Activated CD4-positive, alpha-beta memory T cell treated with anti-CD3 and anti-CD28 coated beads, Interleukin-2, amount 10 ng/mL, durations not matched to agents 7 days and 5 days (primary cell): ENCODE measurements around the gene GLOD5. TPM values are rescaled to one million over a fixed set of nuclear protein-coding genes. Genes with fewer than 3 reads are reported as not detected.
"Not testable (repeated sequence)": the region's sequence is repeated elsewhere in the genome, so short reads cannot be mapped to it uniquely, and the experiment has no call there.

Experiments used
- CTCF ChIA-PET: fragments of 350-600 bp; sonication (Branson Sonifier 250); formaldehyde crosslinking; loops from one replicate; lab custom pipeline; 2021; ENCODE audit warnings: antibody characterized with exemption, inconsistent platforms; lab: Charles Lee
- POLR2A ChIA-PET: fragments of 350-600 bp; sonication (Branson Sonifier 250); formaldehyde crosslinking; loops from one replicate; lab custom pipeline; 2021; ENCODE audit warnings: antibody characterized with exemption; lab: Charles Lee
- DNase-seq: peaks from one replicate; pipeline ENCODE4 v3.0.0-alpha.2; 2020
- H3K27ac Mint-ChIP-seq: one replicate; pipeline ENCODE4 v1.8.0; 2021; ENCODE audit warnings: mild to moderate bottlenecking, mixed read lengths
- H3K27me3 Mint-ChIP-seq: one replicate; pipeline ENCODE4 v1.8.0; 2021; ENCODE audit warnings: mixed read lengths
- H3K36me3 Mint-ChIP-seq: one replicate; pipeline ENCODE4 v1.8.0; 2021; ENCODE audit warnings: low read depth, mixed read lengths
- H3K4me1 Mint-ChIP-seq: one replicate; pipeline ENCODE4 v1.8.0; 2021; ENCODE audit warnings: mixed read lengths
- H3K4me3 Mint-ChIP-seq: one replicate; pipeline ENCODE4 v1.8.0; 2021; ENCODE audit warnings: mild to moderate bottlenecking, mixed read lengths
- H3K9me3 Mint-ChIP-seq: one replicate; pipeline ENCODE4 v1.8.0; 2021; ENCODE audit warnings: mixed read lengths
- total RNA-seq, 2 experiments: library from RNA; stranded (reverse); gene quantifications; one replicate each; pipeline ENCODE4 v1.2.3, GENCODE V29; 2021

The GLOD5 gene
- total RNA-seq, 2 experiments from 2014 or later: not detected

DNA sequence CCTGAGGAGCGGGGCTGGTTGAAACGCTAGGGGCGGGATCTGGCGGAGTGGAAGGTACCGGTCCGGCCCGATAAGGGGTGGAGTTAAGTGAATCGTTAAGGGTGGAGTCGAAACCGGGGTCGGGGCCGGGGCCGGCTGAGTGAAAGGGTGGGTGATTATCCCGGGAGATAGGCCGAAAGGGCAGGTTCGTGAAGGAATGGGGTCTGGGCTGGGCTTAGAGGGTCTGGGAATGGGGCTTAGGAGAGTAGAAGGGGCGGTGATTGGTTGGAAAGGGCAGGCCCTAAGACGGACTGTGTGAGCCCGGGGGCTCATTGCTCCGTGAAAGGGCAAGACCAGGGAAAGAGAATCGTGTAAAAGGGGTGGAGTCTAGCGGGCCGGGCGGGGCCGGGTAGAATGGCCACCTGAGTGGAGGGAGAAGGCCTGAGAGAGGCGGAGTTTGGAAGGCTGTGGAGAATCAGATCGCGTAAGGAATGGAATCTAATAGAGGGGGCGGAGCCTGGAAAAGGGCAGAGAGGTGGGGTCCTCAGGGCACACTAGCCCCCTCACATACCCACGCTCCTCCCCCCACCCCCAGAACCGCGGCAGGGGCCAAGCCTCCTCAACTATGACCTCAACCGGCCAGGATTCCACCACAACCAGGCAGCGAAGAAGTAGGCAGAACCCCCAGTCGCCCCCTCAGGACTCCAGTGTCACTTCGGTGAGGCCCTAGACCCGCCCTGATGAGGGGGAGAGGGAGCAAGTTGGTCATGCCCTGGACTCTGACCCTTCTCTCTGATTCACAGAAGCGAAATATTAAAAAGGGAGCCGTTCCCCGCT lies 40.8 kb downstream of the GLOD5 start:
- Mint-ChIP-seq H3K4me3 (peak overlapping the region; percentile 97), H3K27me3 (no peaks in the 10 kb centered on the region), H3K9me3 (no peaks in the 10 kb centered on the region), H3K4me1 (peaks cover 29% of the 10 kb centered on the region), H3K36me3 (peaks cover 19% of the 10 kb centered on the region), H3K27ac (peak overlapping the region; percentile 99)
- peak; percentile 80 for DNase-seq
- POLR2A ChIA-PET: interaction anchor here (0.7 to 4.1 kb wide), 18 partner anchors 10 to 370 kb away, joined by 3 to 34 read pairs (median 5); partner anchors contain the start of genes GRIPAP1, OTUD5, PLP2 and PQBP1
- CTCF ChIA-PET: interaction anchor here (0.6 to 1.7 kb wide), 6 partner anchors 34 to 328 kb away, joined by 3 to 10 read pairs (median 3); no protein-coding TSS in a partner anchor

DNA sequence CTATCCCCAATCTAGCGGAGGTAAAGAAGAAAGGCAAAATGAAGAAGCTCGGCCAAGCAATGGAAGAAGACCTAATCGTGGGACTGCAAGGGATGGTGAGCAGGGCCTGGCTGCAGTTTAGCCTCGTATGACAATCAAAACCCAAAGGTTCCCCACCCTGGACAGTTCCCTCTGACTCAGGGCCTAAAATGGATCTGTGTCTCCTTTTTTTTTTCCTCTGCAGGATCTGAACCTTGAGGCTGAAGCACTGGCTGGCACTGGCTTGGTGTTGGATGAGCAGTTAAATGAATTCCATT lies 41.3 kb downstream of the GLOD5 start:
- Mint-ChIP-seq H3K36me3 (peaks cover 19% of the 10 kb centered on the region), H3K27me3 (no peaks in the 10 kb centered on the region), H3K9me3 (no peaks in the 10 kb centered on the region), H3K4me3 (peak overlapping the region; percentile 97), H3K27ac (peak overlapping the region; percentile 99), H3K4me1 (peaks cover 29% of the 10 kb centered on the region)
- DNase-seq: no peak
- ChIA-PET CTCF (no interaction called here), POLR2A (interaction anchor here (1.0 kb wide), 1 partner anchor 200 kb away, joined by 4 read pairs; the partner anchor contains the start of gene GRIPAP1)

DNA sequence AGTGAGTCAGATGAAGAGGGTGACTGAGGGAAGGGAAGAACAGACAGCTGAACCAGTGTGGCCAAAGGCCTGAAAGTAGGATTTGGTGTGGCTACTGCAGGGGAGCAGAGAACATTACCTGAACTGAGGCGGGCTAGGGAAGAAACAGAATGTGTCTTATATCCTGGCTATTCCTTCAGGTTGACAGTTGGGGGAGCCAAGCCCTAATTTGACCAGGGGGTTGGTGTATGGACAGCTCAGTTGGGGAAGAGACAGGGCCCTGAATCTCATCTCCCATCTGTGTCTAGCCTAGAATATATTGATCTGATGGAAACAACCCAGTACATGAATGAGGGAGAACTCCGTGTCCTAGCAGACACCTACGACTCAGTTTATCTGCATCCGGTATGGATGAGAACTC lies 44.5 kb downstream of the GLOD5 start:
- Mint-ChIP-seq H3K4me1 (peaks cover 22% of the 10 kb centered on the region), H3K27me3 (no peaks in the 10 kb centered on the region), H3K4me3 (no peak overlapping the region), H3K27ac (no peak overlapping the region), H3K9me3 (no peaks in the 10 kb centered on the region), H3K36me3 (peaks cover 16% of the 10 kb centered on the region)
- ChIA-PET POLR2A (no interaction called here), CTCF (no interaction called here)
- DNase-seq: no peak

DNA sequence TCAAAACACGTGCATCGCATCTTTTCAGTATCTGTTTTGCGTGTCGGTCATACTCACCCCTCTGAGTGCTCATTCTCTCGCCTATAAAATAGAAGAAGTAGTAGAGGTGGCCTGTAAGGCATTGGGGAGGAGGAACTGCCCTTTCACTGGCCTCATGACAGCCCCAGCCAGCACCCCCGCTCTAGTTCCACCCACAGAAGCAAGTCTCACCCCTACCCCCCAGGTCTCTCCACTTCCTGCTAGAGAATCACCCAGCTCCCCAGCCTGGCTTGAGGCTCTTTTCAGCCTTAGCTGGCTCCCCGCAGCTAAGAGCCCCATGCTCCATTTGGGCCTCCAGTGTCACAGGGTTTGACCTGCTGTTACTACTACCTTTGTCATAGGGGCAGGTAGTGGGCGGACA lies 52.1 kb downstream of the GLOD5 start:
- no peaks in the 10 kb centered on the region for H3K4me1 Mint-ChIP-seq
- CTCF ChIA-PET: no interaction called here
- H3K27me3 Mint-ChIP-seq: no peaks in the 10 kb centered on the region
- H3K4me3 Mint-ChIP-seq: no peak overlapping the region
- POLR2A ChIA-PET: no interaction called here
- no peaks in the 10 kb centered on the region for H3K9me3 Mint-ChIP-seq
- H3K27ac Mint-ChIP-seq: no peak overlapping the region
- H3K36me3 Mint-ChIP-seq: peaks cover 6% of the 10 kb centered on the region
- no peak for DNase-seq

DNA sequence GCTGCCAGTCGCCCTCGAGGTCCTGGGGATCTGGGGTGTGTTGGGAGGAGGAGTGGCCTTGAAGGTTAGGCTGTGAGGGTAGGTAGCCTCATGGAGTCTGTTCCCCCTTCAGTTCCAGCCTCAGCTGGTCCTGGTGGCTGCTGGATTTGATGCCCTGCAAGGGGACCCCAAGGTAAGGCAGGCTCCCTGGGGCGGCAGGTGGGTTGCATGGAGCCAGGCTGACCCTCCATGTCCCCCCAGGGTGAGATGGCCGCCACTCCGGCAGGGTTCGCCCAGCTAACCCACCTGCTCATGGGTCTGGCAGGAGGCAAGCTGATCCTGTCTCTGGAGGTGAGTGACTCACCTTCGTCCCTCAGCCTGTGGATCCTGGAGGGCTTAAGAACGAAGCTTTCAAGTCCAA lies 53.2 kb downstream of the GLOD5 start:
- CTCF ChIA-PET: no interaction called here
- POLR2A ChIA-PET: no interaction called here
- Mint-ChIP-seq H3K4me3 (no peak overlapping the region), H3K27me3 (no peaks in the 10 kb centered on the region), H3K4me1 (no peaks in the 10 kb centered on the region), H3K27ac (no peak overlapping the region), H3K36me3 (peaks cover 6% of the 10 kb centered on the region), H3K9me3 (no peaks in the 10 kb centered on the region)
- DNase-seq: no peak

DNA sequence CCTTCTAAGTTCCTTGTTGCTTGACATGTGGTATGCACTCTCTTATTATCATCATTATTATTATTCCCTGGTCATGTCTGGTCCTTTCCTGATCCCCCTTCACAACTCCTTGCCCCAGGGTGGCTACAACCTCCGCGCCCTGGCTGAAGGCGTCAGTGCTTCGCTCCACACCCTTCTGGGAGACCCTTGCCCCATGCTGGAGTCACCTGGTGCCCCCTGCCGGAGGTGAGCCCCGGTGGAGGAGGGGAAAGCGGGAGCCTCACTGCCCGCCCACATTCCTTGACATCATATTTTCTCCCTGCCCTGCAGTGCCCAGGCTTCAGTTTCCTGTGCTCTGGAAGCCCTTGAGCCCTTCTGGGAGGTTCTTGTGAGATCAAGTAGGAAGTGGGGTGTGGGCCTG lies 53.7 kb downstream of the GLOD5 start:
- Mint-ChIP-seq H3K36me3 (peaks cover 11% of the 10 kb centered on the region), H3K27ac (no peak overlapping the region), H3K4me3 (no peak overlapping the region), H3K4me1 (no peaks in the 10 kb centered on the region), H3K27me3 (no peaks in the 10 kb centered on the region), H3K9me3 (no peaks in the 10 kb centered on the region)
- ChIA-PET CTCF (no interaction called here), POLR2A (no interaction called here)
- DNase-seq: no peak

DNA sequence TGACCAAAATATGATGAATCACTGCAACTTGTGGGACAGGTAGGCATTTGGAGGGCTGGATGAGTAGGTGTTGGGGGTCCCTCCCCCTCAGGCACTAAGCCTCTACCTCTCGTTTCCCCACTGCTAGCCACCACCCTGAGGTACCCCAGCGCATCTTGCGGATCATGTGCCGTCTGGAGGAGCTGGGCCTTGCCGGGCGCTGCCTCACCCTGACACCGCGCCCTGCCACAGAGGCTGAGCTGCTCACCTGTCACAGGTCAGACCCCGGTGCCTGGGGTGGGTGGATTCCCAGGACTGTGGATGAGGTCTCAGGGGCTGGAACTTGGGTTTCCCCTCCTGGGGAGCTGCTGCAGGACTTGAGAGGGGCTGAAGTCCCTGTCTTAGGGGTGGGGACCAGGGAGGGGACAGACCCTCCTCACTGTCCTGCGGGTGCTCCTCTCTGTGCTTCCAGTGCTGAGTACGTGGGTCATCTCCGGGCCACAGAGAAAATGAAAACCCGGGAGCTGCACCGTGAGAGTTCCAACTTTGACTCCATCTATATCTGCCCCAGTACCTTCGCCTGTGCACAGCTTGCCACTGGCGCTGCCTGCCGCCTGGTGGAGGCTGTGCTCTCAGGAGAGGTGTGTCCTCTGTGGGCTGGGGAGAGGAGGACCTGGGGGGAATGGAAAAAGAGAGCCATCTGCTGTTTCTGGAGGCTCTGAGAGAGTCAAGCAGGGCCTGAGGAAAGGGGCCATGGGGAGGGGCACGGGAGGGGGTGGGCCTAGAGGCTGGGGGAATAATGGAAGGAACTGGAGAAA lies 54.7 kb downstream of the GLOD5 start:
- Mint-ChIP-seq H3K27me3 (no peaks in the 10 kb centered on the region), H3K36me3 (peaks cover 11% of the 10 kb centered on the region), H3K4me1 (no peaks in the 10 kb centered on the region), H3K9me3 (no peaks in the 10 kb centered on the region), H3K27ac (no peak overlapping the region), H3K4me3 (no peak overlapping the region)
- ChIA-PET POLR2A (no interaction called here), CTCF (no interaction called here)
- no peak for DNase-seq

DNA sequence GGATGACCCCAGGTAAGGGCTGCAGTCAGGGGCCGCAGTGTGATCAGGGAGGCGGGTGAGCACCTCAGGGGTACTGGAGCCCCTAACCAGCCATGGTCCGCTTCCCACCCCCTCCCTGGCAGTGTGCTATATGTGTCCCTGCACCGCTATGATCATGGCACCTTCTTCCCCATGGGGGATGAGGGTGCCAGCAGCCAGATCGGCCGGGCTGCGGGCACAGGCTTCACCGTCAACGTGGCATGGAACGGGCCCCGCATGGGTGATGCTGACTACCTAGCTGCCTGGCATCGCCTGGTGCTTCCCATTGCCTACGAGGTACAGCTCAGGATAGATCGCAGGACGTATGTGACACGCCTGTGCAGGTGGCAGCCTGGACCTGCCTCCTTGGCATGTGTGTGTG lies 56.6 kb downstream of the GLOD5 start:
- POLR2A ChIA-PET: no interaction called here
- CTCF ChIA-PET: no interaction called here
- H3K27ac Mint-ChIP-seq: no peak overlapping the region
- H3K36me3 Mint-ChIP-seq: peaks cover 11% of the 10 kb centered on the region
- H3K4me3 Mint-ChIP-seq: no peak overlapping the region
- DNase-seq: no peak
- no peaks in the 10 kb centered on the region for H3K4me1 Mint-ChIP-seq
- no peaks in the 10 kb centered on the region for H3K27me3 Mint-ChIP-seq
- H3K9me3 Mint-ChIP-seq: no peaks in the 10 kb centered on the region

DNA sequence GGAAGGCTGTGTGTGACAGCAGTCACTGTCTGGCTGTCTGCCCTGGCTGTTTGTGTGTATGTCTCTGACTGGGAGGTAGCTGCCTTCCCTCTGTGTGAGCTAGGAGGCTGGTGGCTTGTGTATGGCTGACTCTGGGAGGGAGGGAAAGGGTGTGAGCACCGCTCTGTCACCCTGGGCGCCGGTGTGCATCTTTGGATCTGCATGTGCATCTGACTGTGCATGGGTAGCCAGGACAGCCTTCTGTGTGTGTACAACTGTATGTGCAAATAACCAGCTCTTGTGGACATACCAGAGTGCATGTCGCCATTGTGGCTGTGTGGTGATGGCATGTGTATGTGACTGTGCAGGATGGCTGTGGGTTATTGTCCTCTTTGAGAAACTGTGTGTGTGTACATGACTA lies 57.3 kb downstream of the GLOD5 start:
- H3K27ac Mint-ChIP-seq: no peak overlapping the region
- DNase-seq: no peak
- H3K4me3 Mint-ChIP-seq: no peak overlapping the region
- H3K4me1 Mint-ChIP-seq: no peaks in the 10 kb centered on the region
- peaks cover 13% of the 10 kb centered on the region for H3K36me3 Mint-ChIP-seq
- H3K27me3 Mint-ChIP-seq: no peaks in the 10 kb centered on the region
- CTCF ChIA-PET: no interaction called here
- no peaks in the 10 kb centered on the region for H3K9me3 Mint-ChIP-seq
- POLR2A ChIA-PET: no interaction called here

DNA sequence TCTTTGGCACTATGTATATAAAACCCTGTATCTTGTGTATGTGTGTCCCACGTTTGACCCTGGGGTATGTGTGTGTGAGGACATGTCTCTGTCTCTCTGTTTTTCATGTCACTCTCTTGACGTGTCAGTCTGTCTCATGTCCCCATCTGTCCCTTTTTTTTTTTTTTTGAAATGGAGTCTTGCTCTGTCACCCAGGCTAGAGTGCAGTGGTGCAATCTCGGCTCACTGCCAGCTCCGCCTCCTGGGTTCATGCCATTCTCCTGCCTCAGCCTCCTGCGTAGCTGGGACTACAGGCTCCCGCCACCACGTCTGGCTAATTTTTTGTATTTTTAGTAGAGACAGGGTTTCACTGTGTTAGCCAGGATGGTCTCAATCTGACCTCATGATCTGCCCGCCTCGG lies 57.8 kb downstream of the GLOD5 start:
- peaks cover 15% of the 10 kb centered on the region for H3K36me3 Mint-ChIP-seq
- H3K9me3 Mint-ChIP-seq, H3K4me3 Mint-ChIP-seq, DNase-seq, H3K4me1 Mint-ChIP-seq, H3K27ac Mint-ChIP-seq, H3K27me3 Mint-ChIP-seq, POLR2A ChIA-PET: not testable (repeated sequence)
- CTCF ChIA-PET: interaction anchor here (0.7 kb wide), 1 partner anchor 1572 kb away, joined by 3 read pairs; no protein-coding TSS in a partner anchor

DNA sequence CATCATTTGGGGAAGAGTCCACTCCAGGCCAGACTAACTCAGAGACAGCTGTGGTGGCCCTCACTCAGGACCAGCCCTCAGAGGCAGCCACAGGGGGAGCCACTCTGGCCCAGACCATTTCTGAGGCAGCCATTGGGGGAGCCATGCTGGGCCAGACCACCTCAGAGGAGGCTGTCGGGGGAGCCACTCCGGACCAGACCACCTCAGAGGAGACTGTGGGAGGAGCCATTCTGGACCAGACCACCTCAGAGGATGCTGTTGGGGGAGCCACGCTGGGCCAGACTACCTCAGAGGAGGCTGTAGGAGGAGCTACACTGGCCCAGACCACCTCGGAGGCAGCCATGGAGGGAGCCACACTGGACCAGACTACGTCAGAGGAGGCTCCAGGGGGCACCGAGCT lies 61.5 kb downstream of the GLOD5 start:
- Mint-ChIP-seq H3K27ac (no peak overlapping the region), H3K27me3 (peaks cover 8% of the 10 kb centered on the region), H3K4me1 (peaks cover 6% of the 10 kb centered on the region), H3K4me3 (no peak overlapping the region), H3K36me3 (peaks cover 30% of the 10 kb centered on the region), H3K9me3 (no peaks in the 10 kb centered on the region)
- ChIA-PET POLR2A (no interaction called here), CTCF (no interaction called here)
- DNase-seq: no peak
